ENCODE results near the gene ZNF12.

GRCh38 chr7:6729492-6730342 lies 23.0 kb upstream of the ZNF12 start:
- no peak for TF ChIP-seq CTCF (conservative IDR thresholded peaks at IDR 0.05 in 1 of 2, IDR thresholded peaks at IDR 0.05 in 1 of 2; ENCODE audit: low read depth in 1 of 2, low read length in 2 of 2)
- TF ChIP-seq EZH2 (IDR thresholded peaks at IDR 0.05; ENCODE audit: low read length, missing control alignments): no peak

Data from fibroblast of lung (primary cell).